HCT116 (cell line): Measurements from ENCODE around the gene UXS1. TPM values are rescaled to one million over a fixed set of nuclear protein-coding genes. Genes with fewer than 3 reads are reported as not detected.

Source experiments
- ATAC-seq: fragments of 200-7000 bp; cut with Tn5 transposase; 2 replicates; pipeline ENCODE4 v1.9.1; 2020; ENCODE audit warnings: mild to moderate bottlenecking, moderate library complexity
- BruUV-seq: library from RNA; stranded (reverse); fragments of 400-500 nt; replicated peaks from 2 replicates; lab custom pipeline; 2021; lab: Mats Ljungman, UMichigan
- CTCF ChIA-PET: fragments of 300-600 bp; sonication (Branson Sonifier 250); formaldehyde crosslinking; loops from one replicate; lab custom pipeline; 2021; ENCODE audit warnings: antibody characterized with exemption; lab: Charles Lee
- POLR2A ChIA-PET: fragments of 300-600, 350-600 bp; sonication (Branson Sonifier 250); formaldehyde crosslinking; loops from one replicate; lab custom pipeline; 2021; ENCODE audit warnings: antibody characterized with exemption; lab: Charles Lee
- RAD21 ChIA-PET, 2 experiments: fragments of 300-600 bp; sonication (Branson Sonifier 250); formaldehyde crosslinking; loops; one replicate each; lab custom pipeline; 2023; ENCODE audit warnings: low total read pairs in 2 of 2; ENCODE audit not compliant: uncharacterized antibody in 2 of 2, unreplicated experiment in 2 of 2, low non-redundant PET in 1 of 2; lab: Charles Lee
- DNase-seq: peaks from one replicate; pipeline ENCODE4 v3.0.0-alpha.2; 2010; ENCODE audit warnings: low read depth, low spot score
- H2AFZ ChIP-seq: fragments of 200-600 bp; shearing (Covaris generic), sonication (generic); 2 replicates; pipeline ENCODE4 v1.6.1; 2017; ENCODE audit warnings: low read depth, mixed run types, mixed read lengths, antibody characterized with exemption, low read length; ENCODE audit not compliant: poor library complexity, severe bottlenecking
- H3K27ac ChIP-seq: 2 replicates; pipeline ENCODE4 v1.5.1; 2012; ENCODE audit warnings: low read depth, low read length
- H3K27me3 ChIP-seq: fragments of 200-600 bp; sonication (generic); 2 replicates; pipeline ENCODE4 v1.6.1; 2016; ENCODE audit warnings: mixed run types, low read length, mixed read lengths; ENCODE audit not compliant: insufficient read depth
- H3K36me3 ChIP-seq, 2 experiments: fragments of 200-500 bp in 1 of 2; fragments of 200-600 bp in 1 of 2; sonication (Bioruptor generic) in 1 of 2; sonication (generic) in 1 of 2; 2 replicates each; pipeline versions ENCODE4 v1.5.1 to v1.6.1; 2014 to 2016; ENCODE audit warnings: low read length in 2 of 2, inconsistent platforms in 1 of 2, mixed read lengths in 1 of 2, mixed run types in 1 of 2; ENCODE audit not compliant: insufficient read depth in 2 of 2, control insufficient read depth in 1 of 2
- H3K4me1 ChIP-seq, 2 experiments: fragments of 200-600 bp in 1 of 2; sonication (generic) in 1 of 2; 2 replicates each; pipeline versions ENCODE4 v1.5.1 to v1.6.1; 2012 to 2017; ENCODE audit warnings: low read length in 2 of 2, inconsistent platforms in 1 of 2, mild to moderate bottlenecking in 1 of 2, mixed read lengths in 1 of 2, mixed run types in 1 of 2, moderate library complexity in 1 of 2; ENCODE audit not compliant: insufficient read depth in 2 of 2, control insufficient read depth in 1 of 2
- H3K4me2 ChIP-seq: fragments of 200-600 bp; sonication (generic); 2 replicates; pipeline ENCODE4 v1.6.1; 2017; ENCODE audit warnings: mixed run types, low read length, mixed read lengths
- H3K4me3 ChIP-seq, 2 experiments: fragments of 200-600 bp in 1 of 2; sonication (generic) in 1 of 2; replicated peaks in 1 of 2; 2 replicates each; pipeline ENCODE4 v1.5.1; 2011 to 2016; ENCODE audit warnings: low read length in 2 of 2, control low read depth in 1 of 2, low read depth in 1 of 2, mild to moderate bottlenecking in 1 of 2, mixed read lengths in 1 of 2, mixed run types in 1 of 2
- H3K79me2 ChIP-seq: fragments of 200-600 bp; sonication (generic); 2 replicates; pipeline ENCODE4 v1.6.1; 2017; ENCODE audit warnings: mild to moderate bottlenecking, mixed run types, low read length, moderate library complexity, mixed read lengths; ENCODE audit not compliant: insufficient read depth
- H3K9ac ChIP-seq: fragments of 200-600 bp; sonication (generic); 2 replicates; pipeline ENCODE4 v1.6.1; 2016; ENCODE audit warnings: low read length, mixed read lengths
- H3K9me2 ChIP-seq: fragments of 200-600 bp; sonication (generic), shearing (Covaris generic); 2 replicates; pipeline ENCODE4 v1.6.1; 2017; ENCODE audit warnings: mixed run types, mild to moderate bottlenecking, moderate library complexity; ENCODE audit not compliant: insufficient read depth
- H3K9me3 ChIP-seq, 2 experiments: fragments of 200-500 bp in 1 of 2; fragments of 200-600 bp in 1 of 2; sonication (Bioruptor generic) in 1 of 2; sonication (generic) in 1 of 2; 2 replicates each; pipeline ENCODE4 v1.6.1; 2014 to 2017; ENCODE audit warnings: low read length in 2 of 2, mixed read lengths in 2 of 2, inconsistent platforms in 1 of 2, low read depth in 1 of 2, mild to moderate bottlenecking in 1 of 2, mixed run types in 1 of 2, moderate library complexity in 1 of 2; ENCODE audit not compliant: control insufficient read depth in 1 of 2, insufficient read depth in 1 of 2
- H4K20me1 ChIP-seq: fragments of 200-600 bp; sonication (generic), shearing (Covaris generic); 2 replicates; pipeline ENCODE4 v1.6.1; 2017; ENCODE audit warnings: mixed run types, mild to moderate bottlenecking, moderate library complexity; ENCODE audit not compliant: insufficient read depth
- CBX3 ChIP-seq: IDR thresholded peaks from 2 replicates; pipeline ENCODE4 v1.6.1; 2012; ENCODE audit warnings: low read depth
- EGR1 ChIP-seq: IDR thresholded peaks from 2 replicates; pipeline ENCODE4 v1.6.1; 2012; ENCODE audit warnings: low read depth
- EZH2phosphoT487 ChIP-seq: fragments of 200-600 bp; IDR thresholded peaks from 2 replicates; pipeline ENCODE4 v1.6.1; 2018; ENCODE audit warnings: antibody characterized with exemption, borderline replicate concordance
- JUND ChIP-seq: IDR thresholded peaks from 2 replicates; pipeline ENCODE4 v1.6.1; 2012
- POLR2AphosphoS5 ChIP-seq: IDR thresholded peaks from 2 replicates; pipeline ENCODE4 v1.6.1; 2011; ENCODE audit warnings: mild to moderate bottlenecking, low read depth, low read length, moderate library complexity
- TCF7L2 ChIP-seq: IDR thresholded peaks from 2 replicates; pipeline ENCODE4 v1.7.0; 2011; ENCODE audit warnings: borderline replicate concordance, inconsistent platforms; ENCODE audit not compliant: insufficient read depth, insufficient read length; ENCODE audit errors: extremely low read depth
- YY1 ChIP-seq: IDR thresholded peaks from 2 replicates; pipeline ENCODE4 v1.6.1; 2011; ENCODE audit warnings: low read length, low read depth, moderate library complexity, mild to moderate bottlenecking; ENCODE audit not compliant: insufficient replicate concordance; ENCODE audit errors: extremely low read depth
- intact Hi-C: fragments of 100-400 bp; cut with micrococcal nuclease; formaldehyde crosslinking; loops from 2 replicates; pipeline ENCODE4 v1.10.0; 2022
- total RNA-seq: library from RNA; stranded (reverse); gene quantifications from one replicate; pipeline ENCODE4 v1.2.1, GENCODE V29; 2021; ENCODE audit not compliant: unreplicated experiment
- TF ChIP-seq, protein P1 (sequence below): IDR thresholded peaks from 2 replicates; pipeline ENCODE4 v1.6.1; 2012

Gene UXS1
- total RNA-seq, 1 experiment from 2014 or later = 45.7 TPM

DNA sequence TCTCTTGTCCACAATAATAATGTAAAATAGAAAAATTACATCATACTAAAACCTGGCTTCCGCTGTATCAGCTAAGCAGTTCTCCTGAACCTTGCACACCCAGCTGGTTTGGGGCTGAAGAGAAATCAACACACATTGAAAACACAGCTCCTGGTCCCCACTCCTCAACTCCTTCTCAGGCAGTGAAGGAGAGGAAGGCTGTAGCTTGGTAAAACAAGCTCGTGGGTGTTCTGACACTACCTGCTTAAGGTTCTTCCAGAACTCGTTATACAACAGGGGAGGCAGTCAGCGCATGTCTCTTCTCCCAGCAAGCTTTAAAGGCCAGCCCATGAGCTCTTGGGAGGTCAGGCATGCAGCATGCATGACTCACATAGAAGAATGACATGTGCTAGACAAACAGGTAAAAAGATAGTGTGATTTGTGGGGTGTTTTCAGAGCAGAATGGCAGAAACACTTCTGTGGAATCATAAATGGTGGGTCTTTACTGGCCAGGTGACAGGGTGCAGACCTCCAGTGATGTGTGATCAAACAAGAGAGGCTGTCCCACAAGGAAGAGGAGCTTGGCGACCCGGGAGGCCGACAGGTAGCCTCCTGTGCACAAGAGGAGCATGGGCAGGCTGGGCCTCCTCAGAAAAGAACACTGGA lies 69.1 kb downstream of the UXS1 start:
- H3K27ac ChIP-seq = no peak overlapping the region
- peaks cover 0 to 7% of the 10 kb centered on the region in 2 experiments; a peak in 1 of 4 replicates for H3K36me3 ChIP-seq
- H2AFZ ChIP-seq = no peak overlapping the region
- peak; percentile 40; the same call in 1 of the 2 replicates for ATAC-seq
- ChIA-PET RAD21 (no interaction called here), POLR2A (no interaction called here), CTCF (no interaction called here)
- BruUV-seq = no TSS peak
- intact Hi-C loops = no loop called here
- H3K4me2 ChIP-seq = no peak overlapping the region
- TF ChIP-seq, protein P1, sequence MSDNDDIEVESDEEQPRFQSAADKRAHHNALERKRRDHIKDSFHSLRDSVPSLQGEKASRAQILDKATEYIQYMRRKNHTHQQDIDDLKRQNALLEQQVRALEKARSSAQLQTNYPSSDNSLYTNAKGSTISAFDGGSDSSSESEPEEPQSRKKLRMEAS = 0 out of 2 replicates have a peak, but pooled peaks have one; percentile 23
- TF ChIP-seq CBX3 (no peak), JUND (no peak), EGR1 (no peak)
- DNase-seq = no peak
- peaks cover 2 to 9% of the 10 kb centered on the region in 2 experiments for H3K4me1 ChIP-seq
- no peaks in the 10 kb centered on the region for H3K9me2 ChIP-seq
- no peaks in the 10 kb centered on the region for H3K27me3 ChIP-seq
- H3K9me3 ChIP-seq = no peaks in the 10 kb centered on the region
- H3K9ac ChIP-seq = no peak overlapping the region
- H3K4me3 ChIP-seq = no peak overlapping the region
- no peaks in the 10 kb centered on the region for H4K20me1 ChIP-seq
- peaks cover 3% of the 10 kb centered on the region; the same call in 1 of the 2 replicates for H3K79me2 ChIP-seq

DNA sequence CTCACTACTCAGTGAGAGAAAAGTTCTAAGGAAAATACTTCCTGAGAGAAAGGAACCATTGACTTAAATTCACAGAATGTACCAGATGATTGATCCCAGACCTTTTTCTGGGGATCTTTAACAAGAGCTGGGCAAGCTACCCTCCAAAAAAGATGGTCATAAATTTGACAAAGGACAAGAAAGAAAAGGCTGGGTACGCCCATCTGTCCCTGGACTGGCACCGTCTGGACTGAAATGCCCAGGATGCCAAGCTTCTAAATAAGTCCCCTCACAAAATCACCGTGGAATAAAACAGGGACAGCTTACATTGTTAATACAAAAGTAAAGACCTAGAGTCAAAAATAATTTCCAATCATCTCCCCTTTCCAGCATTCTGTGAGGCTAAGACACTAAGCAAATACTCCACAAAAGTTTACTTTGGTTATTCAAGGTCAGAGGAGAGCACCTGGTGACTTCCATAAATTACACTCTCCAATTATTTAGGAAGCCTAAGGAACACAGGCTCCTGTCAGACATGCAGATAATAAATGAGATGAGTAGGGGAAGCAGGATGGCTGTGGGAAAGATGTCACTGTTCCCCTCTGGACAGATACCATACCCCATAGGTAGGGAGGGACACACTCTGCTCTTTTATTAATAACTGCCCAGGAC lies 69.9 kb downstream of the UXS1 start:
- no peak overlapping the region for H3K4me3 ChIP-seq
- no peaks in the 10 kb centered on the region for H4K20me1 ChIP-seq
- peaks cover 3% of the 10 kb centered on the region; the same call in 1 of the 2 replicates for H3K79me2 ChIP-seq
- no peak overlapping the region for H2AFZ ChIP-seq
- no peak overlapping the region for H3K4me2 ChIP-seq
- no peaks in the 10 kb centered on the region for H3K9me3 ChIP-seq
- DNase-seq (no peak), ATAC-seq (no peak)
- TF ChIP-seq EZH2phosphoT487 = no peak
- no peak for TF ChIP-seq POLR2AphosphoS5
- TF ChIP-seq CBX3 = no peak
- no peak for TF ChIP-seq YY1
- TF ChIP-seq TCF7L2 = no peak
- RAD21 ChIA-PET = no interaction called here
- no TSS peak for BruUV-seq
- H3K9me2 ChIP-seq = no peaks in the 10 kb centered on the region
- no peak overlapping the region for H3K9ac ChIP-seq
- H3K36me3 ChIP-seq = peaks cover 0 to 7% of the 10 kb centered on the region in 2 experiments; a peak in 1 of 4 replicates
- CTCF ChIA-PET = no interaction called here
- intact Hi-C loops = no loop called here
- POLR2A ChIA-PET = no interaction called here
- H3K27me3 ChIP-seq = no peaks in the 10 kb centered on the region
- H3K4me1 ChIP-seq = peaks cover 0 to 11% of the 10 kb centered on the region in 2 experiments; a peak in 2 of 4 replicates
- no peak overlapping the region for H3K27ac ChIP-seq
